Stomach smooth muscle (tissue), 2 donors: ENCODE measurements around the gene NT5DC3.

Source experiments
- H3K27ac ChIP-seq: one replicate; pipeline ENCODE4 v1.7.0; 2013; ENCODE audit warnings: mild to moderate bottlenecking, low read length, inconsistent platforms
- H3K27me3 ChIP-seq, 2 donors: one replicate each; pipeline ENCODE4 v1.7.0; 2013; ENCODE audit warnings: low read length in 2 of 2; ENCODE audit not compliant: insufficient read depth in 2 of 2, control insufficient read depth in 1 of 2
- H3K36me3 ChIP-seq, 2 donors: one replicate each; pipeline ENCODE4 v1.7.0; 2013; ENCODE audit warnings: low read length in 2 of 2; ENCODE audit not compliant: control insufficient read depth in 2 of 2, insufficient read depth in 2 of 2
- H3K4me1 ChIP-seq: one replicate; pipeline ENCODE4 v1.7.0; 2013; ENCODE audit warnings: low read length; ENCODE audit not compliant: control insufficient read depth, insufficient read depth
- H3K4me3 ChIP-seq, 2 donors: one replicate each; pipeline ENCODE4 v1.7.0; 2013; ENCODE audit warnings: low read length in 2 of 2
- H3K9ac ChIP-seq, 2 donors: one replicate each; pipeline ENCODE4 v1.7.0; 2013; ENCODE audit warnings: low read length in 2 of 2, mild to moderate bottlenecking in 1 of 2
- H3K9me3 ChIP-seq, 2 donors: one replicate each; pipeline ENCODE4 v1.7.0; 2013; ENCODE audit warnings: low read length in 2 of 2; ENCODE audit not compliant: control insufficient read depth in 2 of 2
- donor health status: healthy.
- donor health status: Pancreatic carcinoma.

Gene NT5DC3

GRCh38 chr12:103840876-103841689, at the start of gene NT5DC3:
Gene NT5DC3 (minus strand): TSS chr12:103841234. CDS start chr12:103841156, 78 bp downstream.
- Histone ChIP-seq H3K9ac (peak within 1 kb of the TSS; percentile 84 to 86), H3K4me3 (peak within 1 kb of the TSS; percentile 91), H3K36me3 (no peaks in the 10 kb centered on the region), H3K9me3 (no peaks in the 10 kb centered on the region), H3K27ac (peak within 1 kb of the TSS; percentile 90), H3K27me3 (no peaks in the 10 kb centered on the region), H3K4me1 (peaks cover 8% of the 10 kb centered on the region)

GRCh38 chr12:103887738-103888137, 46.7 kb upstream of the NT5DC3 start:
- H3K9me3 ChIP-seq, result no peaks in the 10 kb centered on the region
- no peak overlapping the region for H3K4me3 ChIP-seq
- H3K4me1 ChIP-seq, result no peaks in the 10 kb centered on the region
- H3K27me3 ChIP-seq, result no peaks in the 10 kb centered on the region
- no peak overlapping the region for H3K9ac ChIP-seq
- H3K36me3 ChIP-seq, result no peaks in the 10 kb centered on the region
- no peak overlapping the region for H3K27ac ChIP-seq

GRCh38 chr12:103886195-103886797, 45.3 kb upstream of the NT5DC3 start:
- no peaks in the 10 kb centered on the region for H3K36me3 ChIP-seq
- H3K27ac ChIP-seq, result no peak overlapping the region
- no peak overlapping the region for H3K4me3 ChIP-seq
- no peak overlapping the region for H3K9ac ChIP-seq
- H3K9me3 ChIP-seq, result no peaks in the 10 kb centered on the region
- H3K27me3 ChIP-seq, result no peaks in the 10 kb centered on the region
- H3K4me1 ChIP-seq, result no peaks in the 10 kb centered on the region

- Histone ChIP-seq H3K4me1 (no peaks in the 10 kb centered on the region), H3K36me3 (no peaks in the 10 kb centered on the region), H3K9me3 (no peaks in the 10 kb centered on the region), H3K9ac (no peak overlapping the region), H3K4me3 (no peak overlapping the region), H3K27ac (no peak overlapping the region), H3K27me3 (no peaks in the 10 kb centered on the region)
These were observed 43.3 kb upstream of the NT5DC3 start for GRCh38 chr12:103884316-103884715.

GRCh38 chr12:103883908-103884307, 42.9 kb upstream of the NT5DC3 start:
- H3K4me3 ChIP-seq, result no peak overlapping the region
- H3K27me3 ChIP-seq, result no peaks in the 10 kb centered on the region
- H3K9ac ChIP-seq, result no peak overlapping the region

GRCh38 chr12:103882861-103883596, 42.0 kb upstream of the NT5DC3 start:
- no peaks in the 10 kb centered on the region for H3K4me1 ChIP-seq
- H3K27ac ChIP-seq, result no peak overlapping the region
- H3K36me3 ChIP-seq, result no peaks in the 10 kb centered on the region
- H3K9me3 ChIP-seq, result no peaks in the 10 kb centered on the region
- no peak overlapping the region for H3K9ac ChIP-seq
- H3K27me3 ChIP-seq, result no peaks in the 10 kb centered on the region
- H3K4me3 ChIP-seq, result no peak overlapping the region

More at GRCh38 chr12:103883908-103884307, 42.9 kb upstream of the NT5DC3 start:
- H3K4me1 ChIP-seq, result no peaks in the 10 kb centered on the region
- no peaks in the 10 kb centered on the region for H3K36me3 ChIP-seq
- H3K27ac ChIP-seq, result no peak overlapping the region
- H3K9me3 ChIP-seq, result no peaks in the 10 kb centered on the region

GRCh38 chr12:103881261-103881660, 40.2 kb upstream of the NT5DC3 start:
- H3K4me1 ChIP-seq, result no peaks in the 10 kb centered on the region
- no peaks in the 10 kb centered on the region for H3K9me3 ChIP-seq
- no peaks in the 10 kb centered on the region for H3K27me3 ChIP-seq
- H3K27ac ChIP-seq, result no peak overlapping the region
- no peaks in the 10 kb centered on the region for H3K36me3 ChIP-seq
- no peak overlapping the region for H3K9ac ChIP-seq
- no peak overlapping the region for H3K4me3 ChIP-seq

- no peaks in the 10 kb centered on the region for H3K27me3 ChIP-seq
- no peak overlapping the region for H3K27ac ChIP-seq
- no peak overlapping the region for H3K9ac ChIP-seq
- no peaks in the 10 kb centered on the region for H3K4me1 ChIP-seq
- no peak overlapping the region for H3K4me3 ChIP-seq
- H3K36me3 ChIP-seq, result no peaks in the 10 kb centered on the region
- no peaks in the 10 kb centered on the region for H3K9me3 ChIP-seq
These were observed 39.5 kb upstream of the NT5DC3 start for GRCh38 chr12:103880299-103881142.

- H3K9me3 ChIP-seq, result no peaks in the 10 kb centered on the region
- H3K4me3 ChIP-seq, result no peak overlapping the region
- no peaks in the 10 kb centered on the region for H3K27me3 ChIP-seq
- H3K36me3 ChIP-seq, result no peaks in the 10 kb centered on the region
- no peak overlapping the region for H3K27ac ChIP-seq
- H3K9ac ChIP-seq, result no peak overlapping the region
- no peaks in the 10 kb centered on the region for H3K4me1 ChIP-seq
These were observed 38.8 kb upstream of the NT5DC3 start for GRCh38 chr12:103879878-103880277.

- no peak overlapping the region for H3K4me3 ChIP-seq
- H3K36me3 ChIP-seq, result no peaks in the 10 kb centered on the region
- no peak overlapping the region for H3K27ac ChIP-seq
- no peaks in the 10 kb centered on the region for H3K4me1 ChIP-seq
- H3K27me3 ChIP-seq, result no peaks in the 10 kb centered on the region
- H3K9me3 ChIP-seq, result no peaks in the 10 kb centered on the region
- no peak overlapping the region for H3K9ac ChIP-seq
These were observed 38.1 kb upstream of the NT5DC3 start for GRCh38 chr12:103879048-103879692.
